T1000 (cell line): Measurements from ENCODE around the gene RSAD1.

ENCODE experiments used
- DNase-seq: peaks from one replicate; lab custom pipeline; 2025; ENCODE audit warnings: mixed read lengths; lab: John Stamatoyannopoulos, UW

RSAD1 gene

DNA sequence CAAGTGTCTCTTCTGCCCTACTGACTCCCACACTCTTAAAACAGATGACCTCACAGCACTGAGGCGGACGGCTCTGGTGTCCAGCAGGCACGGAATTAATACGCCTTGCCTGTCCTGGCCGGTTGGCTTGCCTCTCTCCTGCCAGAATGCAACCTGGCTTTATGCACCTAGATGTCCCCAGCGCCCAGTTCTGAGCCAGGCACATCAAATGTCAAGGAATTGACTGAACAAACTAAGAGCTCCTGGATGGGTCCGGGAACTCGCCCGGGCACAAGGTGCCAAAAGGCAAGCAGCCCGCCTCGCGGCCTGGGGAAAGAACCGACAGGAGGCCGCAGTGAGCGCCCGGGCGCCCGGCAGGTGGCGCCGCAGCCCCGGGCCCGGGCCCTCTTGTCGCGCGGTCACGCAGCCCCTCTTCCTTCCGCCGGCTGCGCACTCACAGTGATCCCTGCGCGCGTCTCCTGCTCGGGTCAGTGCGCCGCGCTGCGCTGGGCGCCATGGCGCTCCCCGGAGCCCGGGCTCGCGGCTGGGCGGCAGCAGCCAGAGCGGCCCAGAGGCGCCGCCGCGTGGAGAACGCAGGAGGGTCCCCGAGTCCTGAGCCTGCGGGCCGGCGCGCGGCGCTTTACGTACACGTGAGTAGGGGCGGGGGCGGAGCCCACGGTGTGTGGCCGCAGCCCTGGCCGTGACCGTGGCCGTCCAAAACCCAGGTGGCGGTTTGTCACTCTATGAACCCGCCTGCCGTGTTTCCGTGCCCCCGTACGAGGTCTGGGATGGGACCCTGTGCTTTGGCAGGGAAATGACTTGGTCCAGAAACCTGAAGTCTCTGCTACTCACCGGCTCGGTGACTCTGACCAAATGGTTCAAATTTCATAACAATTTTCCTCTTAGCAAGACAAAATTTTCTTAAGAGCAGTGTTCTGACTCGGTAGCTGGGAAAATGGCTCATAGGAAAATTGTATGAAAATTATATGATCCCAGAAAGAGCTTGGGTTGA is at the start of gene RSAD1:
Gene RSAD1 (plus strand): TSS at position 470 of the 991 bp plus-strand sequence. CDS start 25 bp downstream, at position 495.
- DNase-seq = peak; percentile 81

DNA sequence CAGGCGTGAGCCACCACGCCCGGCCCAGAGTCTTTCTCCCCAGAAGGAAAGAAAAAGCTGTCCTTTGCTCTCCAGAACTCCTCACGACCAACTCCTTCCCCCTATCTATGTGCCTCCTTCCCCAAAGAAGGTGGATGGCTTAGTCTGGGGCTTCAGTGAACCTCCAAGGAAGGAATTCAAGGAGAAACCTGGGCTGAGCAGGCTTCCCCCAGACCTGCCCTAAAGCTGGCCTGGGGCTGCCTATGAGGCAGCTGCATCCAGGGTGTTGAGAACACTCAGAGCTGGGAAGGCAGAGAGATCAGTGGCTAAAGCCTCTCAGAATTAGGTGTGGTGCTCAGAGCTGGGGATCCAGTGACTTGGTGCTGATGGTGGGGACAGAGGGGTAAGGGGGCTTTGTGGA is 48.9 kb upstream of the RSAD1 start:
- DNase-seq = no peak

DNA sequence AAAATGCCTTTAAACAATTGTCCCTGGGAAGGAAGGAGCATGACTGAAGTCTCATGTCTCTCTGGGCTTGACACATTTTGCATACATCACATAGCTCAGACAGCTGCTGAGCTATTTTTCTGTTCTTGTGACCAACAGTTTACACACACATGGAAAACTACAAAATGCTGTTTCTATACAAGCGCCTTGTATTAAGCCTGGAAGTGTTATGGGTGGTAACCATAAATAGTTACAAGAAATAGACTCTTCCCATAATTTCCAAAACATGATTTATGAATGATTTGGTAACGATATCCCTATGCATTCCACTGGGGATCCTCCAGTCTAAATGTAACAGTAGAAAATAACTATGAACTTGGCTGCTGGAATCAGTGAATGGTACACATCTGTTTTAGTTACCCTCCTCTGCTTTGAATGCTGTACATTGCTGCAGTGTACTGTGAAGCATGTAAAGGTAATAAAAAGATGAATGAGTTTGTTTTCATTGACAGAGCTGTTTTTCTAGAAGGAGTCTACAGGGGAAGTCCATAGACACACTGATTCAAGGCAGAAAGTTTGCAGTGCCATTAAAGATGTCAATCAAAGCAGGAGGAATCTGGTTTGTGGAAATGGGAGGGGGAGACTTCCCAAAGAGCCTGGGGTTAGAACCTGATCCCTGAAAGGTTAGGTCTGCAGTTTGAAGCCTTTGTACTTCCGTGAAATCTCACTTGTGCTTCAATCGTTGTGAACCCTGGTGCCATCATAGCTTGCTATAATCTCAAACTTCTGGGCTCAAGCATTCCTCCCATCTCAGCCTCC is 47.6 kb upstream of the RSAD1 start:
- no peak for DNase-seq

DNA sequence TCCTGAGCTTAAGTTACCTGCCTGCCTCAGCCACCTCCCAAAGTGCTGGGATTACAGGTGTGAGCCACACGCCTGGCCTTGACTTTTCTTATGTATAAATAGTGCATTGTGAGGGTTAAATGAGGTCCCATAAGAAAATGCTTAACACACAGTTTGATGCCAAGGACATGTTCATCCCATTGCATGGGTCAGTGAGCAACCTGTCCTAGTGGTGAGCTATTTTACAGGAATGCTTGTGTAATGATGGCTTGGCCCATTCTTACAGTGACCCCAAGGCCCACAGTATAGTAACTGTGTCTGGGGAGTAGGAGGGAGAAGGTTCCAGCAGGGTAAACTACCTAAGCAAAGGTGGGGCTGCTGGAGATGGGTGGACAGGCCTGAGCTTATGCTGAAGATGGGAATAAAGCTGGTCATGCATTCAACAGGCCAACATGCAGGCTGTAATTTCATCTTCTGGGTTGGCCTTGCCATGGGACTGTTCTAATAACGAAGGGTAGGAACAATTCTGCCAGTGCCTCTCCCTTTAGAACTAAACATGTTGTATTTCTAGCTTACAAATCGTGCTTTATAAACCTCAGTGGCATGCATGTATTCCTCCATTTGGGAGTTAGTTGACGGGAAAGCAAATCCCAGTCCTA is 46.4 kb upstream of the RSAD1 start:
- no peak for DNase-seq

DNA sequence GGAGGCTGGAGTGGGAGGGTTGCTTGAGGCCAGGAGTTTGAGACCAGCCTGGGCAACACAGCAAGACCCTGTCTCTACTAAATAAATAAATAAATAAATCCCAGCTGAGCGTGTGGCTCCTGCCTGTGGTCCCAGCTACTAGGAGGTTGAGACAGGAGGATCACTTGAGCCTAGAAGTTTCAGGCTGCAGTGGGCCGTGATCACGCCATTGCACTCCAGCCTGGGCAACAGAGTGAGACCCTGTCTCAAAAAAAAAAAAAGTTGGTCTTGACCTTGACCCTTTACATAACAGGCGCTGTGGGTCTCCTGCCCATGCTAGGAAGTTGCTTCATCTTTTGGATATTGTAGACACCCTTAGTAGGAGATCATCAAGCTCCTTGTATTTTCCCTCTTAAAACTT is 41.3 kb upstream of the RSAD1 start:
- no peak for DNase-seq

DNA sequence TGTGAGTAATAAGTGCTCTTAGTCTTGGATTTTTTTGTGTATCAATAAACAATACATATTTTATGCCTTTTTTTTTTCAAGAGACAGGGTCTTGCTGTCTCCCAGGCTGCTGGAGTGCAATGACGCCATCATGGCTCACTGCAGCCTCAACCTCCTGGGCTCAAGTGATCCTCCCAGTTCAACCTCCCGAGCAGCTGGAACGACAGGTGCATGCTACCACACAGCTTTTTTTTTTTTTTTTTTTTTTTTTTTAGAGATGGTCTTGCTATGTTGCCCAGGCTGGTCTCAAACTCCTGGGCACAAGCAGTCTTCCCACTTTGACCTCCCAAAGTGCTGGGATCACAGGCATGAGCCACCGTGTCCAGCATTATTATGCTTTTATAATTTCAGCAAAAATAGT is 39.7 kb upstream of the RSAD1 start:
- DNase-seq = no peak

DNA sequence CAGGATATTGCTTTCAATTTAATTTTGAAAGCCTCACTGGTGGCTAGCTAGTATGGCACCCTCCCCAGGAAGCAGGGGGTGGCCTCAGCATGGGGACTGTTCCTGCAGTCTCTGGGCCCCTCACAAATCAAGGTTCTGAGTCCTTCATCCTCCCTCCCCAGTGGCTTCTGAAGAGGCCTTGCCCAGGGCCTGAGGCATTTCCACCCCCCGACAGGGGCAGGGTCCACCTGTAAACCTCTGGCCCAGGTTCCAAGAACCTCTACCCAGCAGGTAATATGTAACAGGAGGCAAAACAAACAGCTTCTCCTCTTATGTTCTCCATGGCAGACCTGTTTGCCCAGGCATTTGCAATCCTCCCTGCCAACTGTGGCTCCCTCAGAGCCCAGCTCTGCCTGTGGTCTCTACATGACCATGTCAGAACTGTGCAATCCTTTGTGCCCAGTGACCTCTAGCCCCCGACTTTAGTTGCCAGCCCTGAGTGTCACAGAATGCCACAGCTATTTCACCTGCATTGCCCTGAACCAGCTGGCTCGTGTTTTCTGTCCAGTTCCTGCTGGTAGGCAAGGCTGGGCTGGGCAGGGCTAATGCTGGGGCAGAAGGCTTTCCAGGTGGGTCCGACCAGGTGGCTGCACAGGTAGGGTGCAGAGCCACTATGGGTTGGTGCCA is 38.4 kb upstream of the RSAD1 start:
- no peak for DNase-seq

DNA sequence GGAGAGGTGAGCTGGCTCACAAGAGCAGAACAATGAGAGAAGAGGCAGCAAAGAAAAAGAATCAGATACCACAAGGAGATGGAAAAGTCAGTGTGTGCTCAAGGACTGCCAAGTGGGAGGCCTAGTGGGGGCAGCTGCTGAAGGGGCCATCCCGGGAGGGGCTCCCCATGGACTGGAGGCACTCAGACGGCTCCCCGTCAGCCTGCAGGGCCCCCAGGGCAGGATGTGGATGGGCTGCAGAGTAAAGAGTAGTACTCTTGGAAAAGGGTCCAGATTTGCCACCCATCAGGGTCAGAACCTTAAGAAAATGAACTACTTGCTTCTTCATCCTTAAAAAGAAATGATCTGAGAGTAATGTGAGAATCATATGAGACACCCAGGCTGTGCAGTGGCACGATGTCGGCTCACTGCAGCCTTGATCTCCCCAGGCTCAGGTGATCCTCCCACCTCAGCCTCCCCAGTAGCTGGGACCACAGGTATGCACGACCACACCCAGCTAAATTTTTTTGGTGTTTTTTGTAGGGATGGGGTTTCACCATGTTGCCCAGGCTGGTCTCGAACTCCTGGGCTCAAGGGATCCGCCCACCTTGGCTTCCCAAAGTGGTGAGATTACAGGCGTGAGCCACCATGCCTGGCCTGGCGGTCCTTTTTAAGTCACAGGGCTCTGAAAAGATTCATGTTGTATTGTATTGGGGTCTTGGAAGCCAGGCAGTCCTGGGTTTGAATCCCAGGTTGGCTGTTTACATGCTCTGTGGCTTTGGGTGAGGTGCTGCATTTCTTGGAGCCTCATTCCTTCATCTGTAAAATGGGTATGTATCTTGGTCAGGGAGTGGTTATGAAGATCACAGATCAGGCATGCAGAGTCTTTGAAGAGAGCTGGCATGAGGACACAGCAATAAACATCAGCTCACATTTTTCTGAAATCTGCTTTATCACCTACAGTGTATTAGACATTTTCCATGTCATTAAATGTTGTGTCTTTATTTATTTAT is 37.5 kb upstream of the RSAD1 start:
- no peak for DNase-seq

DNA sequence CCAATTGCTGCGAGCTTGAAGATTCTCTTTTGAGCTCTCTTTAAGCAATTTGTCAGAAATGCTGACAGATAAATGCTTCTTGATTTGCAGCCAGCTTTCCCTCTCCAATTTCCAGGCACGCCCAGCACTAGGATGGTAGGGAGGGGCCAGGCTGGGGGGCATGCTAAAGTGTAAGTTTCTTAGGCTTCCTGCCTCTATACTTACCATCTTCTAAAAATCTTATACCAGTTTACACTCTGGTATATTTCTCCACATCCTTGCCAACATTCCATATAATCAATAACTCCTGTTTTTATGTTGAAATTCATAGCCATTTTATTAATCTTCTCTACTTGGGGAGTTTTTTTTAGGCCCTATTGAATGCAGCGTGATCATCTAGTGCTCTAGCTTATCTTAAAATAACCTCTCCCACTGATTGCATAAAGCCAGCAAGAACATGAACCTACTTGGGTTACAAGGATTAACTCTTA is 35.1 kb upstream of the RSAD1 start:
- DNase-seq = no peak

DNA sequence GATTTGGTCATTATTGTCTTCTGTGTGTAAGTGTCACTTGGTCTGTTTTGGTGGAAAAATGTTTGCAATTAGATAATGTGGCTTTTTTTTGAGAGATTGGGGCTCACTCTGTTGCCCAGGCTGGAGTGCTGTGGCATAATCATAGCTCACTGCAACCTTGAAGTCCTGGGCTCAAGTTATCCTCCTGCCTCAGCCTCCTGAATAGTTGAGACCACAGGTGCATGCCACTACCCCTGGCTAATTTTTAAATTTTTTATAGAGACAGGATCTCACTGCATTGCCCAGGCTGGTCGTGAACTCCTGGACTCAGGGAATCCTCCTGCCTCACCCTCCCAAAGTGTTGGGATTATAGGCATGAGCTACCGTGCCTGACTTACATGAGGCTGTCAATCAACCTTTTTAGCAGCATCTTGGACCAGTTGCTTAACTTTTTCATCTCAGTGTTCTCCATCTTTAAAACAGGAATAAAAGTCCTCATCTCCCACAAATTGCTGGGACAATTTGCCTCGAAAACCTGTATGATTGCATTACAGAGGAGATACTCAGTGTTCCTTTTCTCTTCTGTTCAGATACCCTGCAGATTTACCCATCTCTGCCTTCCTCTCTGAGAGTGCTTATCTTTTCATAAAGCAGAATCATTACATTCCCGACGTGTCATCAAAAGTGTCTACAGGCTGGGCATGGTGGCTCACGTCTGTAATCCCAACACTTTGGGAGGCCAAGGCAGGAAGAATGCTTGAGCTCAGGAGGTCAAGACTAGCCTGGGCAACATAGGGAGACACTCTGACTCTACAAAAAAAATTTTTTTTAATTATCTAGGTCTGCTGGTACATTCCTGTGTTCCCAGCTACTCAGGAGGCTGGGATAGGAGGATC is 33.6 kb upstream of the RSAD1 start:
- no peak for DNase-seq

DNA sequence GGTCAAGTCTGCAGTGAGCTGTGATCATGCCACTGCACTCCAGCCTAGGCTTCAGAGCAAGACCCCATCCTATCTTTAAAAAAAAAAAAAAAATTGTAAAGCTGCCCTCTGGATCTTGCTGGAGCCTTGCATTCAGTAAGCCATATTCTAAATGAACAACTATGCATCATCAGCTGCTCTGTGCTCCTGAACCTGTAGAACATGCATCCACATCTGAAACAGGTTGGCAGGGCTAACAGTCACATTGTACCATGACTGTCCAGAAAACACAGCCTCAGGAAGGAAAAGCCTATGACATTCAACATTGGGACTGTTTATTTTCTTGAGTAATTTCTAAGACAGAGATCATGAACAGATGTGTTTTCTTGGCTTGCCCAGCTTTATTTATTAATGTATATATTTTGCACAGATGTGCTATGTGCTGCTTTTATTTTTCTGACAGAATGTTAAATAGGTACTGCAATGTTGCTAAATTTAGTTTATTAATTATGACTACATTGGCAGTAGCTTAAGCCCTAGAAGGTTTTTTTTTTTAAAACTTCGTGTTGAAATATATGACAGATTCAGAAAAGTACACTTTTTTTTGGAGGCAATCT is 32.8 kb upstream of the RSAD1 start:
- no peak for DNase-seq

DNA sequence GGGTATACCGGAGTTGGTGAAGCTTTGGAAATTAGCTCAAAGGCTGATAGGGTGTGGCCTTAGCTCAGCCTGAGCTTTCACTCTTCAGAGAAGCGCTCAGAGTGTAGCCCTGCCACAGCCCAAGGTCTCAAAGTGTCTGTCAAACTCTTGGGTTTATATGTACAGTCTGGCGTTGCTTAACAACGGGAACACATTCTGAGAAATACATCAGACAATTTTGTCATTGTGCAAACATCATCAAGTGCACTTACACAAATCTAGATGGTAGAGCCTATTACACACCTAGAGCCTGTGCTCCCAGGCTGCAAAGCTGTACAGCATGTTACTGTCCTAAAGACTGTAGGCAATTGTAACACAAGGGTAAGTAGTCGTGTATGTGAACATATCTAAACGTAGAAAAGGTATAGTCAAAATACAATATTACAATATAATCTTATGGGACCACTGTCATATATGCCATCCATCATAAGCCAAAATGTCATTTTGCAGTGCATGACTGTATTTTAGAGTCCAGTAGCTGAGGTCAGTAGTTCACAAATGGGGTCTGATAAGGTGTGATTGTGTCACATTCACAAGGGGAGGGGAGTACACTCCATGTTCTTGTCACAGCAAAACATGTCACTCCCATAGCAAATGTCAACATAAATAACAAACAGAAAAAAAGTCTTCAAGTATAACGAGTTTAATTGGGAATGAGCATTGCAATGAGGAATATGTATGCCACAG is 30.6 kb upstream of the RSAD1 start:
- no peak for DNase-seq

DNA sequence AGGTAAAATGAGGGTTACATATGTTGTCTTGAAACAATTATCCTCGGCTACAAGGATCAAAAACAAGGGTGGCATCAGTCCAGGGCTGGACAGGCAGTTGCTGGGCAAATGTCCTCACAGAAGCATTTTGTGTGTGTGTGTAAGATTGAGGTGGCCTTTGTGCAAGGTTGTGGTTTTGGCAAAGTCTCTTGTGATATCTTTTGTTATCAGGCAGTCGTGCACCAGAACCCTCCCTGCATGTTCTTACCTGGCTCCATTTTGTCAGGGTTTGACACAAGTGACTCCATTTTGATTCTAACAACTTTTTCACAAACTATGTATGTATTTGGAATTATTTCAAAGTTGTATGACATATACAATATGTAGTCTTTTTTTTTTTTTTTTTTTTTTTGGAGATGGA is 30.0 kb upstream of the RSAD1 start:
- no peak for DNase-seq

DNA sequence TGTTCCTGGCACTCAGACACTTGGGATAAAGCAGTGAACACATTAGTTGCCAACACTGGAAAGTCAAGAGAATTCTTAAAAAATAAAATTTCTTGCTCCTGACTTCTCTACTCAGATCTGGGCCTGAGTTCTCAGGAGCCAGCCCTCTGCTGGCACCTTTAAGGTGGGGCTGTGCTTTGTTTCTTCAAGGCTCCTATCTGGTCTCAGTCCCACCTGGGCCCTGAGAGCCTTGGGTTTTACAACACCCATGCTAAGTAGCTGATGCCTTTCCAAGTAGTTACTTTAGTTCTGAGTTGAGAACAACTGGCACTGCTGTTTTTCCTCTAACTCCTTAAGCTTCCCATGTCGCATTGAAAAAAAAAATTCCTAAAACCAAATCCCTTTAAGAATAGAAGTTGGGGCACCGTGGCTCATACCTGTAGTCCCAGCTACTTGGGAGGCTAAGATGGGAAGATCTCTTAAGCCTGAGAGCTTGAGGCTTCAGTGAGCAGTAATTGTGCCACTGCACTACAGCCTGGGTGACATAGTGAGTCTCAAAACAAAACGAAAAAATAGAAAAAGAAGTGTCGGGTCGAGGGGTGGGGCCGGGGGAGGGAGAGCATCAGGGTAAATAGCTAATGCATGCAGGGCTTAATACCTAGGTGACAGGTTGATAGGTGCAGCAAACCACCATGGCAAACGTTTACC is 26.6 kb upstream of the RSAD1 start:
- no peak for DNase-seq

DNA sequence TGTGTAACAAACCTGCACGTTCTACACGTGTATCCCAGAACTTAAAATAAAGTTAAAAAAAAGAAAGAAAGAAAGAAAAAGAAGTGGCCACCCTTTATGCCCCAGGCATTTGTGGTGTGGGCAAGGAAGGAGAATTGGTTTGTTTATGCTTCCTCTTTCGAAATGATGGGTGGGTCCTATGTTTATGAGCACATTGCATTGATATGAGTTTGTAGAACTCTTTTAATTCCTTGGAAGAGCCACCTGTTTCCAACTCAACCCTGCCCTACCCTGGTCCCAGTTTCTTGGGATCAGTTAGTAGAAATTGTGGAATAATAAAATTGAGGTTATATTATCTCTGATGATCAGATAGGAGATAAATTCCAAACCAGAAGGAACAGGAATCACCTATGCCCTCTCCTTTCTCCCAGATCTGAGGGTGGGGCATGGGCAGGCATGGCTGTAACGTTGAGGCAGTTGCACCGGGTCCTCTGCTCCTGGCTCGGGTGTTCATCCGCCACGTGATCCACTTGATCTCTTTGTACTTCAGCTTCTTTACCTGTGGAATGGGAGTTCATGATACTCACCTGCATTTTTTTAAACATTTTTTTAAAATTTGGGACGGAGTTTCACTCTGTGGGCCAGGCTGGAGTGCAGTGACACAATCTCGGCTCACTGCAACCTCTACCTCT is 25.9 kb upstream of the RSAD1 start:
- no peak for DNase-seq

DNA sequence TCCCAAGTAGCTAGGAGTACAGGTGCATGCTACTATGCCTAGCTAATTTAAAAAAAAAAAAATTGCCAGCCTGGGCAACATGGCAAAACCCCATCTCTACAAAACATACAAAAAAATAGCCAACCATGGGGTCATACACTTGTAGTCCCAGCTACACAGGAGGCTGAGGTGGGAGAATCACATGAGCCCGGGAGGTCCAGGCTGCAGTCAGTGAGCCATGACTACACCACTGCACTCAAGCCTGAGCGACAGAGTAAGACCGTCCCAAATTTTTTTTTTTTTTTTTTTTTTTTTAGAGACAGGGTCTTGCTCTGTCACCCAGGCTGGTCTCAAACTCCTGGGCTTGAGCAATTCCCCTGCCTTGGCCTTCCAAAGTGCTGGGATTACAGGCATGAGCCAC is 24.8 kb upstream of the RSAD1 start:
- no peak for DNase-seq

DNA sequence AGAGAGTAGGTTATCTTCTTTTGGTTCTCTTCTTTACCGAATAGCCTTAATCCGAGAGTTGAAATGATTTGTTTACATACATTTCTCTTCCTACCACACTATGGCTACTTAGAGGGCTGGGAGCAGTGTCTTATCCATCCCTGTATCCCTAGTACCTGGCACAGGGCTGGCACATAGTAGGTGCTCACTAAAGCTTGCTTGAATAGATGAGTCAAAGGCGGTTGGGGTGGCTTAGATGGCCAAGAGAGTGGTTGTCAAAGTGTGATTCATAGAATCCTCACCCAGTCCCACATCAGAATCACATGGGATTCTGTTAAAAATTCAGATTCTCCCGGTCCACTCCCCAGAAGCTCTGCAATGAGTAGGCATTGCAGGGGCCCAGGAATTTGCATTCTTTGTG is 21.0 kb upstream of the RSAD1 start:
- DNase-seq = no peak
